ENCODE measurements around the gene CENATAC.
"Not testable (repeated sequence)": the region's sequence is repeated elsewhere in the genome, so short reads cannot be mapped to it uniquely, and the experiment has no call there.

The CENATAC gene

GRCh38 chr11:119027561-119028345 lies 29.8 kb downstream of the CENATAC start:
- DNase-seq (ENCODE audit: low spot score): no peak

- DNase-seq (ENCODE audit: low spot score): no peak
Measured at GRCh38 chr11:119028346-119029068, 30.6 kb downstream of the CENATAC start.

GRCh38 chr11:119029069-119029339 lies 31.1 kb downstream of the CENATAC start:
- DNase-seq (ENCODE audit: low spot score): no peak

GRCh38 chr11:119029340-119030028 lies 31.5 kb downstream of the CENATAC start:
- DNase-seq (ENCODE audit: low spot score): peak; percentile 26

- DNase-seq (ENCODE audit: low spot score): no peak
Measured at GRCh38 chr11:119030029-119030328, 32.0 kb downstream of the CENATAC start.

- DNase-seq (ENCODE audit: low spot score): peak; percentile 97
Measured at GRCh38 chr11:119030329-119031047, 32.5 kb downstream of the CENATAC start, which contains the start of gene SLC37A4. TSS of gene SLC37A4 (minus strand) at chr11:119030877.

- DNase-seq (ENCODE audit: low spot score): no peak
Measured at GRCh38 chr11:119031912-119032280, 34.0 kb downstream of the CENATAC start.

- not testable (repeated sequence) for DNase-seq (ENCODE audit: low spot score)
Measured at GRCh38 chr11:119033421-119033820, 35.5 kb downstream of the CENATAC start.

GRCh38 chr11:119034813-119035212 lies 36.9 kb downstream of the CENATAC start:
- no peak for DNase-seq (ENCODE audit: low spot score)

GRCh38 chr11:119038884-119039283 lies 40.9 kb downstream of the CENATAC start:
- DNase-seq (ENCODE audit: low spot score): no peak

- DNase-seq (ENCODE audit: low spot score): not testable (repeated sequence)
Measured at GRCh38 chr11:119039471-119039870, 41.5 kb downstream of the CENATAC start.

GRCh38 chr11:119041821-119042514 lies 44.0 kb downstream of the CENATAC start:
- DNase-seq (ENCODE audit: low spot score): no peak

GRCh38 chr11:119042927-119043326 lies 45.0 kb downstream of the CENATAC start:
- no peak for DNase-seq (ENCODE audit: low spot score)

- DNase-seq (ENCODE audit: low spot score): no peak
Measured at GRCh38 chr11:119044708-119045107, 46.8 kb downstream of the CENATAC start.

GRCh38 chr11:119046489-119046888 lies 48.6 kb downstream of the CENATAC start:
- no peak for DNase-seq (ENCODE audit: low spot score)

GRCh38 chr11:119047205-119047604 lies 49.3 kb downstream of the CENATAC start:
- no peak for DNase-seq (ENCODE audit: low spot score)

- no peak for DNase-seq (ENCODE audit: low spot score)
Measured at GRCh38 chr11:119048644-119049043, 50.7 kb downstream of the CENATAC start.

- DNase-seq (ENCODE audit: low spot score): no peak
Measured at GRCh38 chr11:119049081-119049480, 51.1 kb downstream of the CENATAC start.

- DNase-seq (ENCODE audit: low spot score): no peak
Measured at GRCh38 chr11:119051440-119052162, 53.7 kb downstream of the CENATAC start.

- no peak for DNase-seq (ENCODE audit: low spot score)
Measured at GRCh38 chr11:119052163-119052814, 54.4 kb downstream of the CENATAC start.

- DNase-seq (ENCODE audit: low spot score): no peak
Measured at GRCh38 chr11:119054418-119054817, 56.5 kb downstream of the CENATAC start.

Measured in globus pallidus (tissue), 1 donor.